Inflammatory macrophage treated with lipopolysaccharide for 1 hour (primary cell): ENCODE results near the gene KCNK2.

Experiments
- DNase-seq, 2 donors: peaks; one replicate each; pipeline ENCODE4 v3.0.0-alpha.2; 2020 to 2022

Gene KCNK2

GRCh38 chr1:215082532-215083382 lies at the start of gene KCNK2:
KCNK2 (plus strand) TSS chr1:215082737; CDS start chr1:215083386, 649 bp downstream.
- no peak for DNase-seq

- DNase-seq, result no peak
These were observed 49.5 kb upstream of the KCNK2 start for GRCh38 chr1:215032911-215033526.

GRCh38 chr1:215040190-215040589 lies 42.3 kb upstream of the KCNK2 start:
- DNase-seq, result no peak

GRCh38 chr1:215043401-215043800 lies 39.1 kb upstream of the KCNK2 start:
- no peak for DNase-seq

- DNase-seq, result no peak
These were observed 38.4 kb upstream of the KCNK2 start for GRCh38 chr1:215044151-215044550.

- no peak for DNase-seq
These were observed 36.7 kb upstream of the KCNK2 start for GRCh38 chr1:215045698-215046308.

- DNase-seq, result no peak
These were observed 30.1 kb upstream of the KCNK2 start for GRCh38 chr1:215052256-215053015.

- no peak for DNase-seq
These were observed 28.3 kb upstream of the KCNK2 start for GRCh38 chr1:215054266-215054665.

- no peak for DNase-seq
These were observed 27.1 kb upstream of the KCNK2 start for GRCh38 chr1:215055281-215055935.

- no peak for DNase-seq
These were observed 26.0 kb upstream of the KCNK2 start for GRCh38 chr1:215056584-215056983.

- no peak for DNase-seq
These were observed 22.6 kb upstream of the KCNK2 start for GRCh38 chr1:215059947-215060346.

- DNase-seq, result no peak
These were observed 18.2 kb upstream of the KCNK2 start for GRCh38 chr1:215064327-215064726.

GRCh38 chr1:215071078-215071477 lies 11.5 kb upstream of the KCNK2 start:
- no peak for DNase-seq

- no peak for DNase-seq
These were observed 6.2 kb upstream of the KCNK2 start for GRCh38 chr1:215076322-215076721.

GRCh38 chr1:215079456-215079855 lies 3.1 kb upstream of the KCNK2 start:
- no peak for DNase-seq

GRCh38 chr1:215081661-215082531 lies 641 bp upstream of the KCNK2 start:
- DNase-seq, result no peak

GRCh38 chr1:215083383-215083961 lies 935 bp downstream of the KCNK2 start:
- DNase-seq, result no peak

GRCh38 chr1:215084621-215085020 lies 2.1 kb downstream of the KCNK2 start:
- DNase-seq, result no peak

- no peak for DNase-seq
These were observed 5.1 kb downstream of the KCNK2 start for GRCh38 chr1:215087603-215088002.

- no peak for DNase-seq
These were observed 11.8 kb downstream of the KCNK2 start for GRCh38 chr1:215094381-215094780.

GRCh38 chr1:215095524-215095923 lies 13.0 kb downstream of the KCNK2 start:
- no peak for DNase-seq
